Right lobe of liver (tissue), 6 donors: ENCODE measurements around the gene MCM3AP. TPM values are rescaled to one million over a fixed set of nuclear protein-coding genes. Genes with fewer than 3 reads are reported as not detected.
"Not testable (repeated sequence)": the region's sequence is repeated elsewhere in the genome, so short reads cannot be mapped to it uniquely, and the experiment has no call there.

ENCODE experiments used
- ATAC-seq, 4 donors: fragments of 200-7000 bp; cut with Tn5 transposase; one replicate each; pipeline ENCODE4 v1.9.1; 2020; ENCODE audit warnings: mild to moderate bottlenecking in 4 of 4, moderate library complexity in 4 of 4
- DNase-seq, 3 donors: peaks; one replicate each; pipeline ENCODE4 v3.0.0-alpha.2; 2020
- H3K27ac ChIP-seq, 3 donors: fragments of 200-600 bp; one replicate each; pipeline ENCODE4 v1.8.0; 2022
- H3K27me3 ChIP-seq, 2 donors: fragments of 200-600 bp; one replicate each; pipeline ENCODE4 v1.8.0; 2022
- H3K36me3 ChIP-seq, 4 donors: fragments of 200-600 bp; sonication (generic) in 1 of 4; one replicate each; pipeline versions ENCODE4 v1.5.1 to v1.8.0; 2017 to 2022; ENCODE audit warnings: control low read depth in 1 of 4
- H3K4me1 ChIP-seq, 4 donors: fragments of 200-600 bp; sonication (generic) in 1 of 4; one replicate each; pipeline versions ENCODE4 v1.5.1 to v1.8.0; 2017 to 2022; ENCODE audit warnings: control low read depth in 1 of 4
- H3K4me3 ChIP-seq, 3 donors: fragments of 200-600 bp; one replicate each; pipeline ENCODE4 v1.8.0; 2022
- H3K9me3 ChIP-seq, 4 donors: fragments of 200-600 bp; sonication (generic) in 1 of 4; one replicate each; pipeline versions ENCODE4 v1.5.1 to v1.8.0; 2017 to 2022; ENCODE audit warnings: control low read depth in 1 of 4
- POLR2A ChIP-seq: fragments of 450-650 bp; IDR thresholded peaks from one replicate; pipeline ENCODE4 v1.6.1; 2017; ENCODE audit warnings: antibody characterized with exemption, mild to moderate bottlenecking
- WGBS: methylation state at CpG from one replicate; pipeline ENCODE4 v1.1.6; 2018; ENCODE audit warnings: low coverage, low lambda C conversion rate; ENCODE audit not compliant: insufficient coverage; ENCODE audit errors: missing lambda C conversion rate; 5-methylcytosine and 5-hydroxymethylcytosine counted together
- intact Hi-C, 2 donors: fragments of 100-400 bp; cut with DNase I; formaldehyde crosslinking; loops; one replicate each; pipeline versions ENCODE4 v1.11.2 to v1.14.1; 2022
- total RNA-seq, 6 experiments: library from RNA; depleted of rRNA in 2 of 6; stranded (reverse); fragments of >200 nt in 2 of 6; fragmentation: NEBNext Ultra II Directional in 3 of 6; extraction: Animal tissue kit (Norgen Biotek cat#: 25700) in 3 of 6; gene quantifications; one replicate each; pipeline versions ENCODE4 v1.1.0 to v1.2.4, GENCODE V29; 2016 to 2023
- TF ChIP-seq, protein P1 (sequence below), 4 donors: fragments of 200-600 bp in 3 of 4; fragments of 450-650 bp in 1 of 4; IDR thresholded peaks; one replicate each; pipeline versions ENCODE4 v1.5.1 to v1.8.0; 2016 to 2022; ENCODE audit warnings: antibody characterized with exemption in 4 of 4, mild to moderate bottlenecking in 2 of 4
- donor health status: DM: no; HTN: yes; CAD: no.
- donor health status: DM: no; HTN: no; CAD: no.
- donor health status: DM: no; HTN: no; CAD: no.
- donor health status: DM: no; HTN: yes; CAD: no.
- donor health status: DM: no; HTN: yes; CAD: no.

The MCM3AP gene
- total RNA-seq, 6 experiments from 2014 or later: 34.4 to 44.6 (median 40.7) TPM

DNA sequence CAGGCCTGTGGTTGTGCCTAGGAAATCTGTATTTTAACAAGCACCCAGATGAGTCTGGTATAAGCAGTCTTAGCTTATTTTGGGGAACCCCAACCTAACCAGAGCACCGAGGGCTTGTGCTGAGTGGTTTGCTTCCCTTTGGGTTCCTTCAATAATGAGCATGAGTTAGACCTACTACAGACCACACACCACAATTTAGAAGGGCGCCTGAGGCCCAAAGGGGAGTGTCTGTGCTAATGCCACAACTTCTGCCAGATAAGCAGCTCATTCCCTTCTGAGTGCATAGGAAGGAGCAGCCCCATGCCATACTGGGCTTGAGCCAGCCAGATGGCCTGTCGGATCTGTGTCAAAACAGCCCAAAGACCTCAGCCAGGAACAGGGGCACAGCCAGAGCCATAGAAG, 41.5 kb downstream of the MCM3AP start:
- WGBS: 100% methylated on average over 1 of the region's 3 CpGs
- intact Hi-C loops: no loop called here
- no peak for ATAC-seq
- Histone ChIP-seq H3K4me3 (no peak overlapping the region), H3K9me3 (no peaks in the 10 kb centered on the region), H3K27ac (no peak overlapping the region), H3K27me3 (no peaks in the 10 kb centered on the region), H3K4me1 (no peaks in the 10 kb centered on the region), H3K36me3 (peaks cover 0 to 96% (median 40%) of the 10 kb centered on the region in 4 donors)
- DNase-seq: no peak
- TF ChIP-seq POLR2A: no peak
- TF ChIP-seq, protein P1, sequence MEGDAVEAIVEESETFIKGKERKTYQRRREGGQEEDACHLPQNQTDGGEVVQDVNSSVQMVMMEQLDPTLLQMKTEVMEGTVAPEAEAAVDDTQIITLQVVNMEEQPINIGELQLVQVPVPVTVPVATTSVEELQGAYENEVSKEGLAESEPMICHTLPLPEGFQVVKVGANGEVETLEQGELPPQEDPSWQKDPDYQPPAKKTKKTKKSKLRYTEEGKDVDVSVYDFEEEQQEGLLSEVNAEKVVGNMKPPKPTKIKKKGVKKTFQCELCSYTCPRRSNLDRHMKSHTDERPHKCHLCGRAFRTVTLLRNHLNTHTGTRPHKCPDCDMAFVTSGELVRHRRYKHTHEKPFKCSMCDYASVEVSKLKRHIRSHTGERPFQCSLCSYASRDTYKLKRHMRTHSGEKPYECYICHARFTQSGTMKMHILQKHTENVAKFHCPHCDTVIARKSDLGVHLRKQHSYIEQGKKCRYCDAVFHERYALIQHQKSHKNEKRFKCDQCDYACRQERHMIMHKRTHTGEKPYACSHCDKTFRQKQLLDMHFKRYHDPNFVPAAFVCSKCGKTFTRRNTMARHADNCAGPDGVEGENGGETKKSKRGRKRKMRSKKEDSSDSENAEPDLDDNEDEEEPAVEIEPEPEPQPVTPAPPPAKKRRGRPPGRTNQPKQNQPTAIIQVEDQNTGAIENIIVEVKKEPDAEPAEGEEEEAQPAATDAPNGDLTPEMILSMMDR (IDR thresholded peaks at IDR 0.05): no peak

GRCh38 chr21:46243325-46243724, 42.1 kb downstream of the MCM3AP start:
- intact Hi-C loops: no loop called here
- 82% methylated on average over 5 of the region's 8 CpGs for WGBS
- TF ChIP-seq POLR2A: no peak
- TF ChIP-seq, protein P1 (IDR thresholded peaks at IDR 0.05): no peak
- Histone ChIP-seq H3K27ac (no peak overlapping the region), H3K4me3 (no peak overlapping the region), H3K9me3 (no peaks in the 10 kb centered on the region), H3K27me3 (no peaks in the 10 kb centered on the region), H3K36me3 (peaks cover 0 to 93% (median 40%) of the 10 kb centered on the region in 4 donors), H3K4me1 (no peaks in the 10 kb centered on the region)
- ATAC-seq (no peak), DNase-seq (no peak)

DNA sequence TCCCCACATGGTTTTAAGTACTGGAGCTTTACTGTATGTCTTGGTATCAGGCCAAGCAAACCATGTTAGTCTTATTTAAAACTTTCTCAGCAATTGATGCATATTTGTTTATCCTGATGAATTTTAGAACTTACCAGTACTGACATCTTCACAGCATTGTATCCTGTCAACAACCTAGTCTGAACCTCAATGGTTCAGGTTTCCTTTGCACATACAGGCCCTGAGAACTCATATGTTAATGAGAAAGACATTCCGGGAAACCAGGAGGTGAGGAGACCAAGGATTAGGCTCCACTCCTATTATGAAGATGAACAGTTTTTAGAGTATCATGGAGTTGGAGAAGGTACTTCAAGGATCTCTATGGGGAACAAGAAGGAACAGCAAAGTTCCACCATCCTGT, 43.8 kb downstream of the MCM3AP start:
- H3K36me3 ChIP-seq: peaks cover 0 to 86% (median 38%) of the 10 kb centered on the region in 4 donors
- H3K9me3 ChIP-seq, DNase-seq, H3K4me1 ChIP-seq, H3K4me3 ChIP-seq, intact Hi-C loops, H3K27me3 ChIP-seq, ATAC-seq, H3K27ac ChIP-seq: not testable (repeated sequence)
- 19% methylated on average over 1 of the region's 1 CpG for WGBS

- no peaks in the 10 kb centered on the region for H3K4me1 ChIP-seq
- no peak overlapping the region for H3K27ac ChIP-seq
- intact Hi-C loops: no loop called here
- TF ChIP-seq POLR2A: no peak
- TF ChIP-seq, protein P1 (IDR thresholded peaks at IDR 0.05): no peak
- 87% methylated on average over 4 of the region's 7 CpGs for WGBS
- no peaks in the 10 kb centered on the region for H3K27me3 ChIP-seq
- peaks cover 0 to 86% (median 31%) of the 10 kb centered on the region in 4 donors for H3K36me3 ChIP-seq
- no peak for ATAC-seq
- H3K4me3 ChIP-seq: no peak overlapping the region
- no peaks in the 10 kb centered on the region for H3K9me3 ChIP-seq
- no peak for DNase-seq
Observed at GRCh38 chr21:46239817-46240325, 45.5 kb downstream of the MCM3AP start.

- WGBS: 87% methylated on average over 3 of the region's 5 CpGs
- TF ChIP-seq POLR2A: no peak
- TF ChIP-seq, protein P1 (IDR thresholded peaks at IDR 0.05): no peak
- no peak for DNase-seq
- no peak overlapping the region for H3K27ac ChIP-seq
- ATAC-seq: no peak
- H3K36me3 ChIP-seq: peaks cover 0 to 81% (median 20%) of the 10 kb centered on the region in 4 donors
- intact Hi-C loops: no loop called here
- H3K9me3 ChIP-seq: no peaks in the 10 kb centered on the region
- no peak overlapping the region for H3K4me3 ChIP-seq
- H3K4me1 ChIP-seq: no peaks in the 10 kb centered on the region
- H3K27me3 ChIP-seq: no peaks in the 10 kb centered on the region
Observed at GRCh38 chr21:46237474-46237873, 47.9 kb downstream of the MCM3AP start.
